Liver (tissue), 3 donors: Measurements from ENCODE around the gene ACAD9.

Source experiments
- GABPA ChIP-seq, 2 donors: IDR thresholded peaks in 1 of 2; conservative IDR thresholded peaks in 1 of 2; 2 replicates each; pipeline ENCODE4 v1.6.1; 2016; ENCODE audit warnings: antibody characterized with exemption in 2 of 2, mild to moderate bottlenecking in 1 of 2, moderate library complexity in 1 of 2
- TAF1 ChIP-seq: conservative IDR thresholded peaks from 2 replicates; pipeline ENCODE4 v1.6.1; 2016; ENCODE audit warnings: antibody characterized with exemption, mild to moderate bottlenecking
- TF ChIP-seq, protein P1 (sequence below): fragments of 150-350 bp; IDR thresholded peaks from 2 replicates; pipeline ENCODE4 v1.5.1; 2017; ENCODE audit warnings: improper control_type of control experiment, low read depth, low read length; ENCODE audit not compliant: missing input control
- TF ChIP-seq, protein P2 (sequence below): IDR thresholded peaks from 2 replicates; pipeline ENCODE4 v1.6.1; 2016; ENCODE audit warnings: antibody characterized with exemption
- donor health status: healthy.
- donor health status: healthy.

DNA sequence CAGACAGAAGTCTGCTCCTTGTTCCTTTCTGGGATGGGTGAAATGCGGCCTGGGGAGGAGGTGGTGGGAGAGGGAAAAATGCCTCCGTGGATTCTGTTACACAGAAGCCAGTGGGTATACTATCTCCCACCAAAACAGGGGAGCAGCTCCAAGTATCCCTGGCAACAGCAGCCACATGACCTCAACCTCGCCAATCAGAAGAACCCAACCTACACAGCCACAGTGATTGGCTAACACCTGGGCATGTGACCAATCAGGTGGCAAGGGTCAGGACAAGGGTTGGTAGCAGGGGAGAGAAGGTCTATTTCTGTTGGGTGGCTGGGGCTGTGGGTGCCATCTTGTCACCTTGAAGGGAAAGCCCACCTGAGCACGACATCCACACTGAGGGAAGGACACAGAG is 9.1 kb upstream of the ACAD9 start:
- TF ChIP-seq, protein P1, sequence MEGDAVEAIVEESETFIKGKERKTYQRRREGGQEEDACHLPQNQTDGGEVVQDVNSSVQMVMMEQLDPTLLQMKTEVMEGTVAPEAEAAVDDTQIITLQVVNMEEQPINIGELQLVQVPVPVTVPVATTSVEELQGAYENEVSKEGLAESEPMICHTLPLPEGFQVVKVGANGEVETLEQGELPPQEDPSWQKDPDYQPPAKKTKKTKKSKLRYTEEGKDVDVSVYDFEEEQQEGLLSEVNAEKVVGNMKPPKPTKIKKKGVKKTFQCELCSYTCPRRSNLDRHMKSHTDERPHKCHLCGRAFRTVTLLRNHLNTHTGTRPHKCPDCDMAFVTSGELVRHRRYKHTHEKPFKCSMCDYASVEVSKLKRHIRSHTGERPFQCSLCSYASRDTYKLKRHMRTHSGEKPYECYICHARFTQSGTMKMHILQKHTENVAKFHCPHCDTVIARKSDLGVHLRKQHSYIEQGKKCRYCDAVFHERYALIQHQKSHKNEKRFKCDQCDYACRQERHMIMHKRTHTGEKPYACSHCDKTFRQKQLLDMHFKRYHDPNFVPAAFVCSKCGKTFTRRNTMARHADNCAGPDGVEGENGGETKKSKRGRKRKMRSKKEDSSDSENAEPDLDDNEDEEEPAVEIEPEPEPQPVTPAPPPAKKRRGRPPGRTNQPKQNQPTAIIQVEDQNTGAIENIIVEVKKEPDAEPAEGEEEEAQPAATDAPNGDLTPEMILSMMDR: no peak
- TF ChIP-seq GABPA (IDR thresholded peaks at IDR 0.05 in 1 of 2, conservative IDR thresholded peaks at IDR 0.05 in 1 of 2) (no peak), TAF1 (no peak)
- TF ChIP-seq, protein P2, sequence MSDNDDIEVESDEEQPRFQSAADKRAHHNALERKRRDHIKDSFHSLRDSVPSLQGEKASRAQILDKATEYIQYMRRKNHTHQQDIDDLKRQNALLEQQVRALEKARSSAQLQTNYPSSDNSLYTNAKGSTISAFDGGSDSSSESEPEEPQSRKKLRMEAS: no peak
